Measurements from ENCODE around the gene ITPR1.

The ITPR1 gene

DNA sequence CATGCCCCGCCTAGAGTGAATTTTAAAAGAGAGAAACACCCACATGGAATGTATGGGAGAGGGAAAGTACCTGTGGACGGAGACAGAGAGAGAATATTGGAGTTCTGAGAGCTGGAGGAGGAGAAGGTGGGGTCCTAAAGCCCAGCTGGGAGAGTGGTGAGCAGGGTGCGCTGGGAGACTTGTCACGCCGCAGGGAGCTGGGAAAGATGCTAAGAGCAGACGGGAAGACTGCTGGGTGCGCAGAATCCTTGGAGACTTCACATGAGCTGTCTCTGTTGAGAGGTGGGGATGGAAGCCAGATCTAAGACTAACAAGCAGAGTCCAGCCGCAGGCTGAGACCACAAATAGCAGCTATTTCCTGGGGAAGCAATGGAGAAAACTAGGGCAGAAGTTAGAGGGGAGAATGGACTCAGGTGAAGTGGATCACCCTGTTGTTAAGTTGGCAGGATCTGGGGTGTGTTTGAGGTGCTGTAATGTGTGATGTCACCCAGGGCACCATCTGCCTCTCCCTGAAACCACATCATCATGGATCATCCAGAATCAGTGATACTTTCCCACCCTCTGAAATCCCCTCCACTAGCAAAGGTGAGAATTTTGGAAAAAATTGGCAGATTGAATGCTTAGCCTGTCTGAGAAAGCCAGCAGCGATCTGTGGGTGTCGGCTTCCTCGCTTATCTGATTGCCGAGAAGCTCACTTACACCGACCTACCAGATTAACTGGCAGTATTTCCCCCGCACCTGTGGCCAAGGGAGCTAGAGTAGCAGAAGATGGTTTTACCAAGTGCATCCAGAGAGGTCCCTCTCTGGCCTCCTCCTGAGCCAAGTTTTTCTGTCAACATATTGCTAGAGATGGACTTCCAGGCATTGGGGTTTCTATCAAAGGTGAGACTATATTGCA lies 311.3 kb downstream of the ITPR1 start:
- DNase-seq, result no peak

DNA sequence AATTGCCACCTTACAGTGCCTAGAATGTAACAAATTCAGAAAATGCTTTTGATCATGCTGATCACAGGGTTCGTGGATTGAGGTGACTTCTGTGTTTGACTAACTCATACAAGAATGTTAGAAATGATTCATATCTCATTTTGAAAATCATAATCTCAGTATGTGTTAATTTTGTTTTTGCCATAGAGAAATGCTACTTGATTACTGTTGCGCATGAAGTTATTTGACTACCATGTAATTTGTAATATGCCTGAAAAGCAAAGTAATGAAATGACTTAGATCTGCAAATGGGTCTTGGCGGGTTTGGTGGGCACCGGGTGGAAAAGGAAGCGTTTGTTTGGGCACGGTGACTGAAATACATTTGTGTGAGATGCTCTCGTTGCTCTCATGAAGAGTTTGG lies 312.5 kb downstream of the ITPR1 start:
- no peak for DNase-seq

DNA sequence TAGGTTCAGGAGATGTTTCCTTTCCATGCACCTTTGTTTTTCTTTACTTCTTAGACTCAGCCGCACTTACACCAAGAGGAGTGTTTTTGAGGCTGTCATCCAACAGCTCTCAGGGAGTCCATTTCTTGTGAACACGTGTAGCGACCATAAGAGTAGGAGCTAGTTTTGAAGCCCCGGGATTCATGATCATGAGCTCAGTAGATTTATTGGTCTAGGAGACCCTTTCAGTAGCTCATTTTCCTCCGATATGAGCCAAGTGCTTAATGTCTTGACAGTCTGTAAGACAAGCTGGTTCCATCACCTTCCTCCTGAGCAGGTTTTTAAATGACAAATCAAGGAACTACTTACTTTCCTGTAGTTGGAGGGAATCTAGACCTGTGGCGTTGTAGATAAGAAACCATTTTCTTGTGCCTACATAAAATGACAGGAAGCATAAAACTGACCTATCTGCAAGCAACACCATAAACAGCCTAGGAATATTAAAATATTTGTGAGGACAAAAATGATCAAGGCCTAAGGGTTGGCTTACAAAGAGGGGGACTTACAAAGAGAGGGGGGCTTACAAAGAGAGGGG lies 313.5 kb downstream of the ITPR1 start:
- DNase-seq, result no peak

DNA sequence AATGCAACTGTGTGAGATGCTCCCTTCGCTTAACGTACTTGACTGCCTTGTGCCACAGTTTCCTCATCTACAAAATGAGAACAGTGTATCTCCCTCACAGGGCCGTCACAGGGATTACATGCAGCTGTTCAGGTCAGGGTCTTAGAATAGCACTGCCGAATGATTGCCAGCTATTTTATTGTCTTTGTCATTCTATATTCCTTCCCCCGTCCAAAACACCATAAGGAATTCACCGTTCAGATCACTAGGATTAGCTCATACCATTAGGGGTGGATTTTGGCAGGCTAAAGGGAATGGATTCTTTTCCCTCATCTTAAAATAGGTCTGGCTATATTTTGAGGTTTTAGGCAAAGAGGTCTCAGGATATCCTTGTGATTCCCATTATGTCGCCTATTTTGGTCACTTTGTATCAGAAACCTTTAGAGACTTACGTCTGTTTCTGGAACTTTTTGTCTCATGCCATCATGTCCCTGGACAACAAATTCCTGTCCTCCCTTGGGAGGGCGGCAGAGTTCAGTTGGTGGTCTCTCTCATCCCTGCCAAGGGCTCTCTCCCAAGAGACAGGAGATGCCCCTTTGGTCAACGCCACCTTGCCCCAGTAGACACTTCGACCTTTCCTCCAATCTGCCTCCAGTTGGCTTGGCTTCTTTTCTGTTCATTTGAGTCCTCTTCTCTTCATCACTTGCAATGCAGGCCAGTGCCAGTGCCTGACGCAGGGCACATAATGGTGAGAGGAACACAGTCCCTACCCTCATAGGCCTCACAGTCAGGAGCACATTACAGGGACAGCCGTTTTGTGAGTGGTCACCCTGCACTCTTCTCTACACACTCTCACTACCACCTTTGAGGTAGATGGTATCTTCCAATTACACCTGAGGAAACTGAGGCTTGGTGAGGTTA lies 314.5 kb downstream of the ITPR1 start:
- no peak for DNase-seq

DNA sequence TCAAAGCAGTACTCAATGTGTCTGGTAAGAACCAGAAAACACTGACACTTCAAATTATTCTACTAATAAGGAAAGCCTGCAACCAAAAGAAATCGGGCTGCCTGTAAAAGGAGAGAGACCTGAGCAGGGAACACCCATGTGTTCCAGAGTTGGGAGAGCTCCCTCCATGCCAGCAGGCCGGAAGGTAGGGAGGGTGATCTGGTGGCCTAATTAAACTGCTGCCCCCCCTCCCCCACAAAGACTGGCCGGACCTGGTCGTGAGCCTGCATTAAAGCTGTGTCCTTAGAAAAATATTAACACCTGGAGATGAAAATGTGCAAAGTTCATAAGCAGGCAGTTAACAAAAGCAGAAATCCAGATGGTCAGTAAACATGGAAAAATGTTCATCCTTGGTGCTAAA lies 315.5 kb downstream of the ITPR1 start:
- DNase-seq, result no peak

DNA sequence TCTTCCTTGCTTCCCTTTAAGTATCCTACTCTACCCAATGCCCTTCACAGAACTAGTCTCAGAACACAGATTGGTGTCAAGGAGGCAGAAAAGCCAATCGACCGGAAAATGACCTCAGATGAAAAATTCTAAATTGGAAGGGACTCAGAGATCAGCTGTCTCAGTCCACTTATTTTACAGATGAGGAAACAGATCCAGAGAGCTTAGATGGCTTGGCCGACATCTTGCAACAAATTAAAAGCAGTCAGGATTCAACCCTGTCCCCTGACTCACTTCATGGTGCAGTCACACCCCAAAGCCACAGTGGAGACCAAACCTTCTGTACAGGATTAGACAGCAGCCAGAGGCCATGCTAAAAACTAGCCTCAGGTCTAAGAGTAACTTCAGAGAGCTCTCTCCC lies 316.8 kb downstream of the ITPR1 start:
- DNase-seq, result no peak

DNA sequence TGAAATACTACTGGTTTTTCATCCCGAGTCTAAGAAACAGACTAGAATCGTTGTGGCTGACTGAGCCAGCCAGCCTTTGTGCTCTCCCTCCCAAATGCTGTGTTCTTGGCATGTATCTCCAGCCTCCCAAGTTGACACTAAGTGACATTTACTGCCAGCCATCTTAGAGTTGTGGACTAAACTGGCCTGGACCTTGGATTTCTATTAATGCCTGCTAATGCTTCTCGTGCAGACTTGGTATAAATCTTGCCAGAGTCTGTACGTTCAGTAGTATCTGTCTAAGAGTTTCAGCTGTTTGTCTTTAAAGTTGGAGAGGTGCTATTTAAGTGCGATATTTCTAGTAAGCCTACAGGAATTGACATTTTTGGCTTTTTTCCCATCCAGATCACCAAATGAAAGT lies 319.4 kb downstream of the ITPR1 start:
- peak in 1 of 56 donors; percentile 15 for DNase-seq

DNA sequence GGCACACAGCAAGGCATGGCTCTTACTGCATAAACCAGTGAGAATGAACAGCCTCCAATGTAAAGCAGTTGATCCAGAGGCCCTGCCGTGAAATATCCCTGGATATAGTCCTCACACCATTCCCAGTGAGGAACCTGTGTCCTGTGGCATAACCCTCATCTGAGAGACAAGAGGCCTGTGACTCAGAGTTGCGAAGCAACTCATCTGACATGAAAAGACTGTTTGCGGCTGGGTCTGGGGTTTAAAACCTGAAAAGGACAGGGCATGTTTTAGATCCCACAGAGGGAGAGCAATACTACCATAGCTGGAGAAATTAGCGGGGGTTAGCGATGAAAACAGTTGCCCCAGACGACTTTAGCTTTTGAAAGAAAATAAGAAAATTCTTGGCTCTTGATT lies 320.8 kb downstream of the ITPR1 start:
- DNase-seq, result no peak

DNA sequence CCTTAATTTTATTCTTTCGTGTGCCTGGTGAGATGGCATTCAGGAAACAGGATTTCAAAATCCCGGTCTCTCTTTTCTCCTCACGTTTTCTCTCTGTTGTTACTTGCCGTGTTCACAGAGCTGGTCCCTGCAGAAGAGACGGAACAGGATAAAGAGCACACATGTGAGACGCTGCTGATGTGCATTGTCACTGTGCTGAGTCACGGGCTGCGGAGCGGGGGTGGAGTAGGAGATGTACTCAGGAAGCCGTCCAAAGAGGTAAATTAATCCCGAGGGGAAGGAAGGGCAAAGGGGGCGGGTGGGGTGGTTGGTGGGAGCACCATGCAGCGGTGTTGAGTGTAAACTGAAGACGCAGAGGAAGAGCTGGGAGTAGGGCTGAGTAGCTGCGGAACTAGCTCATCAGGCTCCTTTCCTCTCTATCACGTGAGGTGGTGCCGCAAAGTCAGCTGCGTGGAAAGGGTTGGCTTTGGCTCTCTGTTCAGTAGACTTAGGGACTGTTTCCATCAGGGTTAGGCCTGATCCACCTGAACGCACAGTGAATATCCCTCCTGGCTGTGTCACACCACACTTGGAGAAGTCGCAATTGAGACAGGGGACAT lies 321.3 kb downstream of the ITPR1 start:
- peak in 10 of 56 donors; percentile 5 to 70 (median 29) for DNase-seq

DNA sequence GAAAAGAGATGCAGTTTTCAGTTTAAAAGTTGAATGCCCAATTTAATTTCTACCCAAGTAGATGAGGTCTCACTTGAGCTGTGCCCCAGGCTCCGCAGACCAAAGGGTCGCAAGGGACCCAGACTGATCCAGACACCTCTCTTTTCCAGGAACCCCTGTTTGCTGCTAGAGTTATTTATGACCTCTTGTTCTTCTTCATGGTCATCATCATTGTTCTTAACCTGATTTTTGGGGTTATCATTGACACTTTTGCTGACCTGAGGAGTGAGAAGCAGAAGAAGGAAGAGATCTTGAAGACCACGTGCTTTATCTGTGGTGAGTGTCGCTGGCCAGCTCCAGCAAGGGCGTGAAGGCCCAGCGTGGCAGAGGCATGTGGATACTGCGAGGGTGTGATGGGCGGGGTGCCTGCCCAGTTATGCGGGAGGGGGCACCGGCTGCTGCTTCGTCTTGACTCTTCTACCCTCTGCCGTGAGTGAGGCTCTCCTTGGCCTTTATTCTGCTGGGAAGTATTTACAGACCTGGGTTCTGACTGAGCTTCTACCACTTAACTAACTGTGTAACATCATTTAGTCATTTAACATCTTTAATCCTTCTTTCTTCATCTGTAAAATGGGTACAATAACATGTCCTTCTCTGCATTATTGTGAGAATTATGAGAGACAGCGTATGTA lies 321.9 kb downstream of the ITPR1 start:
- DNase-seq, result no peak

DNA sequence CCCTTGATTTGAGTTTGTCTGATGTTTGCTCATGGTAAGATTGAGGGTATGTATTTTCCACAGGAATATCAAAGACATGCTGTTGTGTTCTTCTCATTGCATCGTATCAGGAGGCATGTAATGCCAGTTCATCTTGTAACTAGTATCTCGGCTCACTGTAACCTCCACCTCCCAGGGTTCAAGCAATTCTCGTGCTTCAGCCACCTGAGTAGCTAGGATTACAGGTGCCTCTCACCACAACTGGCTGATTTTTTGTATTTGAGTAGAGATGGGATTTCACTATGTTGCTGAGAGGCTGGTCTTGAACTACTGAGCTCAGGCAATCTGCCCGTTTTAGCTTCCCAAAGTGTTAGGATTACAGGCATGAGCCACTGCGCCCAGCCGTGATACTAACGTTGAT lies 323.2 kb downstream of the ITPR1 start:
- no peak for DNase-seq

DNA sequence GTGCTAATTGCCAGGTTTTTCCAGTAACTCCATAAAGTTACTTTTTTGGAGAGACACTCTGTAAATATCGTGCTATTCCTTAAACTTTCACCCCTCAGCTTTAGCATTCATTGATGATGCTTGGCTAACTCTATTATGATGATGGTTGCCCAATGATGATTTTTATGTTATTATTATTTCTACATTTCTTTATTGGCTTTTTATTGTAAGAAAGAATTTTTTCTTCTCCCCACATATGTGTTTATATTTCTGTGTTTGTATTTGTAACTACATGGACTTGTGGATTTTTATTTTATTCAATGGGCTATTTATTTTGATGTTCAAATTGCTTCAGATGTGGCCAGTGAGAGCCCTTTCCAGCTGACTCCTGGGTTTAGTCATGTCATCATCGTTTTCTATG lies 323.6 kb downstream of the ITPR1 start:
- DNase-seq, result no peak

DNA sequence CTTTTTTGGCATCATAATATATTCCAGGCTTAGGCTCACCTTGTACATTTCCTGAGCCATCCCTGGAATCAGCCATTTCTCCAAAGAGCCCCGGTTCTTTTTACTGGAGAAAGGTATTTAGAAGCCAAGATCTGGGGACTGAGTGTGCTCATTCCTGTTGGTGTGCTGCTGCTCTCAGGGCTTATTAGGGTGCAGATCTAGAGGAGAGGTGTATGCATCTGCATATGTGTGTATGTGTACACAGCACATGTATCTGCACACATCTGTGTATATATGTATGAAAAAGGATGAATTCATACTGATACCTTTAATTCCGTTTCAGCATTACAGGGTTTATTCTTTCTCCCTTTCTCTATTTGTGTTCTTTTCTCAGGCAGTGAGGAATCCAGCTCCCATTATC lies 324.0 kb downstream of the ITPR1 start:
- no peak for DNase-seq

DNA sequence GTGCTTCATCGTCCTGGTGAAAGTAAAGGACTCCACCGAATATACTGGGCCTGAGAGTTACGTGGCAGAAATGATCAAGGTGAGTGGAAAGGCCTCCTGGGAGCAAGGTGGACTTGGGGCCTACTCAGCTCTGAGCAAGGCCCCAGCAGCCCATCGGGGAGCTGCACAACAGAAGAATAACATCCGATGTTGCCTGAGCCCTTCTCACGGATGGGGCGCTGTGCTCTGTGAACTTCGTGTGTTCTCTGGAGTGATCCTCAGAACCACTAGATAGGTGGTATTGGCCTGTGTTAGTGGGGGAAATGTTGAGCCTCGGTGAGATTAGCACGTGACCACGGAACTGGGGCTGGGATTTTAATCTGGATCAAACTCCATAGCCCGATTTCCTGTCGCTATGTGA lies 325.0 kb downstream of the ITPR1 start:
- no peak for DNase-seq

DNA sequence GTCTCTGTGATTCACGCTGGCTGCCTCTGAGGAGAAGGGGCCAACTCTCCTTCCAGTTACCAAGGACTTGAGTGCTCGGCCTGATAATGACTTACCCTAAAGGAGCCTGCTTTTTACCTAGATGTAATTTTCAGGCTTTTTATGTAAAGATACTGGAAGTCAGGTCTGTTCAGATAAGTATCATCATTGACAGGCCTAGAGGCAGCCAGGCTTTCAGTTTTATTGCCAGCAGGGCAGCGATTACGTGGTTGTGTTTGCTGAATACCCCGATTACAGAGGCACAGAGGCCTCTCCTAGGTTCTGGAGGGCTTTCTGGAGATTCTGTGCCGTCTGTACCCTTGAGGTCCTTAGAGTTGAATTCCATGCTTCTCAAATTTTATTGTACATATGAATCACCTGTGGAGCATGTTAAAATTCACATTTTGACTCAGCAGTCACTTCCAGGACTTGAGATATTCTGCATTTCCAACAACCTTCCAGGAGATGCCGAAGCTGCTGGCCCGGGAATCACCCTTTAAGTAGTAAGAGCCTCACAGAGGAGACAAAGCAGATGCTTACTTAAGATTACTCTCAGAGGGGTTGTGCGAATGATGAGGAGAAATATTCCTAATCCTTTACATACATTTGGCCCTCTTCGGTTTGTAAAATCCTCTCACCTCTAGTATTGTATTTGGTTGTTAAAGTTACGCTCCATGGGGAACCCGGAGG lies 326.0 kb downstream of the ITPR1 start:
- DNase-seq, result no peak

DNA sequence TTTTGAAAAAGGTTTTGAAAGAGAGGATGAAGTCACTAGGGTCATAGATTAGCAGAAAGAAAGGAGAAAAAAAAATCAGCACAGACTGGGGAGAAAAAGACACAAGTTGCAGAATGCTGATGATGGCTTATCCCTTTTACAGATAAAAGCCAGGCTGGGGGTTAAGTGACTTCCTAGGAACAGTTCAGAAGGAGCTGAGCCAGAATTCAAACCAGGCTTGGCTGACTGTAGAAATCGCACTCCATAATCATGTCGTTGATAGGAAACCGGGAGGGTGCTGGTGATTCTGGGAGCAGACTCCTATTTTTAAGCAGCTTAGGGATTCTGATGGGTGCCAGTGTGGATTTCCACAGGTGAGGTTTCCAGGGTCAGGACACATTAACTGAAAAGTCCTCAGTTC lies 326.6 kb downstream of the ITPR1 start:
- DNase-seq, result no peak

DNA sequence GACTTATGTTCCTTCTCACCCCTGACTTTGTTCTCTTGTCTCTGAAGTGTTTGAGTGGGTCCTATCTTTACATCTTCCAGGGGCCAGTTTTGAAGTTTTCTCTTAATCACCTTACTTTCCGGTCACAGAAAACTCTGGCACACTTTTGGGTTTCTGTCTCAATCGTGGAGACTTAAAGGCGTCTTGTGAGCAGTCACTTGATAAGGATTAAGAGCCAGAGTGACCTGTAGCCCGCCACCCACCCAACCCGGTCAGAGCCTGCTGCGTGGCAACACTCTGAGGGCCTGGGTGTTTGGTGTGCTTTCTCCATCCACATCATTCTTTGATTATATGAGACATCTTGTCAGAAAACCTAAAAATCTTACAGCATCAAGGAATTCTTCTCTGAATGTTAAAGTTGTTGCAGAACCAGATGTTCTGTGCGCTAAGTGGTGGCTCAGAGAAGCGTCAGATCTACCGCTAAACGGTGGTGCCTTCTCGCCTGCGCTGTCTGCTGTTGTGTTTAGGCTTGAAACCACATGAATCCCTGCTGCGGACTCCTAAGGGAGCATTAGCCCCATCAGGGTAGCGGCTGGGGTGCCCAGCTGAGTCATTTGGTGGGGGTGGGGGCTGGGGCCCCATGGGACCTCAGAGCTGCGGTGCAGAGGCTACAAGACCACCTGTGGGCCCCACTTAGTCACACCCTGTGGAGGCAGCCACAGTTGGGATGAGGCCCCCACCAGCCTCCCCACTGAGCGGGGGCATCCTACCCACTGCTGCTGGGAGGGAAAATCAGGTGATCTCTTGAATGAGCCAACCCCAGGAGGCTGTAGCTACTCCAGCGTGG lies 327.4 kb downstream of the ITPR1 start:
- no peak for DNase-seq

DNA sequence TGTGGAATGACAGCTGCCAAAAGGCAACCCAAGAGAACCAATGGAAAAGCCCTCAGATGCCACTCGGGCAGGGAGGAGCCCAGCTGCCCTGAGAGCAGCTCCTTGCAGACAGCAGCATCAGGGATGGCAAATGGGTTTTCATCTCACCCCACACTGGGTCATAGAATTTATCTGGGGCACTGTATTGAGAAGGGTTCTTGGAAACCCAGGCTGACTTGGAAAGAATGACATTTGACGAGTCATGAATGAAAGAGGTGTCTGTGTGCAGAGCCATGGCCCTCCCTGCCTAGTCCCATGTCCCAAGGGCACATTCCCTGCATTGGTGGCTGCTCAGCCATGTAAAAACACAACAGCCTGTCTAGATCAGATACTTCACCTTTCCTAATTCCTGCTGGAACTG lies 328.2 kb downstream of the ITPR1 start:
- DNase-seq, result no peak

DNA sequence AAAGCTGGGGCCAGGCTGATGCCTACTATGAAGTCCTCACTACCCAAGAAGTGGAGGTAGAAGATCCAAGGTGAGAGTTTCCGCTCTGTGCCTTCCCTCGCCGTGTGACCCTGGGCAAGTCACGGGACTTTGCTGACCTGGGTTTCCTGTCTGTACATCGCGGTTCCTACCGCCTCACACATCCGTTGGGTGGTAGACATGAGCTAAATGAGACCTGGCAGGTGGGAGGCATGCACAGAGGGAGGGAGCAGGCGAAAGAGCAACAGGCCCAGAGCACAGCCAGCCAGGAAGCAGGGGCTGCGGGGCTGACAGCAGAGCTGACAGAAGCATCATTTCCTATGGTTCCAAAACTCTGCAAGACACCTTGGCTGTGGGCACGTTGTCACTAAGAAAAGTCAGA lies 328.8 kb downstream of the ITPR1 start:
- no peak for DNase-seq

DNA sequence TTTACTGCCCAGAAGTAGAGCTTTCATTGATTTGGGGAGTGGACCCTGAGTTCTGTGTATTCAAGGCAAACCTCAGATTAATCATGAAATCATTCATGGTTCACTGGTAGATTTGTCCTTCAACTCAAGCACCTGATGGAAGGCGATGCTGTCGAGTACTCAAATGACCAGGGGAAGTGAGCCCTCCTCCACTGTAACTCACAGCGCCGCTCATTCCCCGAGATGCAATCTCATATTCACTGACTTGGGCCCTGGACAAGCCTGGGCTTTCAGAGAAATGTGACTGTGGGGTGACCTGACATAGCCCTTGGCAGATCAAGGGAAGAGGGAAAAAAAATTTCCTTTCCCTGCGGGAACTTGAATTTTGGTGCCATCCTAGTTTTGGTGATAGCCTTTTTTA lies 329.4 kb downstream of the ITPR1 start:
- DNase-seq, result no peak
